HL-60 (cell line): ENCODE results near the gene PSTPIP1.
A peak's percentile ranks its signal among the peaks of the same experiment; 100 is the strongest.
"Not testable (repeated sequence)": the region's sequence is repeated elsewhere in the genome, so short reads cannot be mapped to it uniquely, and the experiment has no call there.

Source experiments
- DNase-seq, 2 experiments: peaks; one replicate each; pipeline ENCODE4 v3.0.0-alpha.2; 2010 to 2020; ENCODE audit warnings: low read depth in 1 of 2, low spot score in 1 of 2
- H3K27ac ChIP-seq: fragments of 250-450 bp; sonication (Bioruptor Pico); replicated peaks from 2 replicates; pipeline ENCODE4 v1.5.1; 2020; ENCODE audit warnings: mild to moderate bottlenecking, moderate library complexity
- H3K27me3 ChIP-seq: fragments of 250-450 bp; sonication (Bioruptor Pico); 2 replicates; pipeline ENCODE4 v1.5.1; 2021; ENCODE audit warnings: mild to moderate bottlenecking, moderate library complexity; ENCODE audit not compliant: insufficient read depth, poor library complexity, severe bottlenecking
- H3K4me3 ChIP-seq: replicated peaks from 2 replicates; pipeline ENCODE4 v1.5.1; 2011; ENCODE audit warnings: mild to moderate bottlenecking, control low read depth, low read length; ENCODE audit not compliant: insufficient read depth
- GABPA ChIP-seq: IDR thresholded peaks from 2 replicates; pipeline ENCODE4 v1.6.1; 2012; ENCODE audit warnings: low read depth
- POLR2AphosphoS5 ChIP-seq: IDR thresholded peaks from 2 replicates; pipeline ENCODE4 v1.6.1; 2012; ENCODE audit warnings: low read depth
- SPI1 ChIP-seq: IDR thresholded peaks from 2 replicates; pipeline ENCODE4 v1.6.1; 2012; ENCODE audit warnings: low read depth, mild to moderate bottlenecking, borderline replicate concordance
- TF ChIP-seq, protein P1 (sequence below): IDR thresholded peaks from 2 replicates; pipeline ENCODE4 v1.6.1; 2012; ENCODE audit warnings: low read depth; ENCODE audit not compliant: insufficient replicate concordance
- TF ChIP-seq, protein P2 (sequence below): IDR thresholded peaks from one replicate; pipeline ENCODE4 v1.5.1; 2011; ENCODE audit warnings: low read length, control low read depth, inconsistent platforms; ENCODE audit not compliant: insufficient read depth

PSTPIP1 gene

DNA sequence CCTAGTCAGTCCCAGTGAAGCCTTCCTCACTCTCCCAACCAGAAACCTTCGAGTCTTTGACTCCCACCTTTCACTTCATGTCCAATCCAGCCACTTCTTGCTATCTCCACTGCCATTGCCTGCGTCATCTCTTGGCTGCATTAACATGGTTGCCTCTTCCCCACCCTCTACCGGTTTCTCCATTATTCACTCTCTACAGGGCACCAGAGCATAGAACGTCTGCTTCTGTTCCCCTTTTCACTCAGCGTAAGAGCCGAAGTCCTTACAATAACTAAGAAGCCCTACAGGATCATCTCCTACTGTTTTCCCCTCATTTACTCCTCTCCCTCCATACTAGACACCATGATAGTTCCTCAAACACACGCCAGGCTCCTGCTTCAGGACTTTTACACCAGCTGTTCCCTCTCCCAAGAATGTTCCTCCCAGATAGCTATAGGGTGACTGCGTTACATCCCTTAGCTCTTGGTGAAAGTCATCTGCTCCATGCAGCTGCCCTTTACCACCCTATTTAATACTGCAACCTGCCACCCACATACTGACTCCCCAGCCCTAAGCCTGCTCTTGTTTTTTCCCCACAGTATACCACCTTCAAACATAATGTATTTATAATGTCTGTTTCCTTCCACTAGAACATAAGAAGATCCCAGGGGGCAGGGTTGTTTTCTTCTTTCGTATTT, 32.5 kb upstream of the PSTPIP1 start:
- Histone ChIP-seq H3K4me3 (no peak overlapping the region), H3K27ac (no peak overlapping the region), H3K27me3 (no peaks in the 10 kb centered on the region)
- DNase-seq, result peak in 1 of 2 experiments; percentile 17
- TF ChIP-seq GABPA, result no peak
- TF ChIP-seq POLR2AphosphoS5, result no peak
- TF ChIP-seq, protein P1, sequence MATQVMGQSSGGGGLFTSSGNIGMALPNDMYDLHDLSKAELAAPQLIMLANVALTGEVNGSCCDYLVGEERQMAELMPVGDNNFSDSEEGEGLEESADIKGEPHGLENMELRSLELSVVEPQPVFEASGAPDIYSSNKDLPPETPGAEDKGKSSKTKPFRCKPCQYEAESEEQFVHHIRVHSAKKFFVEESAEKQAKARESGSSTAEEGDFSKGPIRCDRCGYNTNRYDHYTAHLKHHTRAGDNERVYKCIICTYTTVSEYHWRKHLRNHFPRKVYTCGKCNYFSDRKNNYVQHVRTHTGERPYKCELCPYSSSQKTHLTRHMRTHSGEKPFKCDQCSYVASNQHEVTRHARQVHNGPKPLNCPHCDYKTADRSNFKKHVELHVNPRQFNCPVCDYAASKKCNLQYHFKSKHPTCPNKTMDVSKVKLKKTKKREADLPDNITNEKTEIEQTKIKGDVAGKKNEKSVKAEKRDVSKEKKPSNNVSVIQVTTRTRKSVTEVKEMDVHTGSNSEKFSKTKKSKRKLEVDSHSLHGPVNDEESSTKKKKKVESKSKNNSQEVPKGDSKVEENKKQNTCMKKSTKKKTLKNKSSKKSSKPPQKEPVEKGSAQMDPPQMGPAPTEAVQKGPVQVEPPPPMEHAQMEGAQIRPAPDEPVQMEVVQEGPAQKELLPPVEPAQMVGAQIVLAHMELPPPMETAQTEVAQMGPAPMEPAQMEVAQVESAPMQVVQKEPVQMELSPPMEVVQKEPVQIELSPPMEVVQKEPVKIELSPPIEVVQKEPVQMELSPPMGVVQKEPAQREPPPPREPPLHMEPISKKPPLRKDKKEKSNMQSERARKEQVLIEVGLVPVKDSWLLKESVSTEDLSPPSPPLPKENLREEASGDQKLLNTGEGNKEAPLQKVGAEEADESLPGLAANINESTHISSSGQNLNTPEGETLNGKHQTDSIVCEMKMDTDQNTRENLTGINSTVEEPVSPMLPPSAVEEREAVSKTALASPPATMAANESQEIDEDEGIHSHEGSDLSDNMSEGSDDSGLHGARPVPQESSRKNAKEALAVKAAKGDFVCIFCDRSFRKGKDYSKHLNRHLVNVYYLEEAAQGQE, result no peak
- TF ChIP-seq, protein P2, sequence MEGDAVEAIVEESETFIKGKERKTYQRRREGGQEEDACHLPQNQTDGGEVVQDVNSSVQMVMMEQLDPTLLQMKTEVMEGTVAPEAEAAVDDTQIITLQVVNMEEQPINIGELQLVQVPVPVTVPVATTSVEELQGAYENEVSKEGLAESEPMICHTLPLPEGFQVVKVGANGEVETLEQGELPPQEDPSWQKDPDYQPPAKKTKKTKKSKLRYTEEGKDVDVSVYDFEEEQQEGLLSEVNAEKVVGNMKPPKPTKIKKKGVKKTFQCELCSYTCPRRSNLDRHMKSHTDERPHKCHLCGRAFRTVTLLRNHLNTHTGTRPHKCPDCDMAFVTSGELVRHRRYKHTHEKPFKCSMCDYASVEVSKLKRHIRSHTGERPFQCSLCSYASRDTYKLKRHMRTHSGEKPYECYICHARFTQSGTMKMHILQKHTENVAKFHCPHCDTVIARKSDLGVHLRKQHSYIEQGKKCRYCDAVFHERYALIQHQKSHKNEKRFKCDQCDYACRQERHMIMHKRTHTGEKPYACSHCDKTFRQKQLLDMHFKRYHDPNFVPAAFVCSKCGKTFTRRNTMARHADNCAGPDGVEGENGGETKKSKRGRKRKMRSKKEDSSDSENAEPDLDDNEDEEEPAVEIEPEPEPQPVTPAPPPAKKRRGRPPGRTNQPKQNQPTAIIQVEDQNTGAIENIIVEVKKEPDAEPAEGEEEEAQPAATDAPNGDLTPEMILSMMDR, result no peak
- TF ChIP-seq SPI1, result peak; percentile 64; the same call in 1 of the 2 replicates

DNA sequence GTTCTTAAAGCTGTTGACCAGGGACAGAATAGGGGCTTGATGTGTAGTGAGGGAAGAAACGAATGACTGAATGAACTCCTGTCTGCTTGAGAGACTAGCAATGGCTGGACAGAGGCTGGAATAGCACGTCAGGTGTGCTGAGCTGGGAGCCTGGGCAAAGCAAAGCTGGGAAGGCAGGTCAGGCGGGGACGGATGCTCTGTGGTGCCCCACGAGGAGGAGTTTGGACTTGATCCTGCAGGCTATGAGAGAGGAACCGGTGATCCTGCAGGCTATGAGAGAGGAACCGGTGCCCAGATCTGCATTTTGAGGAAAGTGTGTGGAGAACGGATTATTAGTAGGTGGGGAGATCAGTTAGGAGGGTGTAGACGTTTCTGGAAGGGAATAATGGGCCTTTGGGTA, 31.3 kb upstream of the PSTPIP1 start:
- Histone ChIP-seq H3K4me3 (no peak overlapping the region), H3K27me3 (no peaks in the 10 kb centered on the region), H3K27ac (no peak overlapping the region)
- TF ChIP-seq, protein P1, result no peak
- TF ChIP-seq POLR2AphosphoS5, result no peak
- TF ChIP-seq SPI1, result no peak
- TF ChIP-seq GABPA, result no peak
- TF ChIP-seq, protein P2, result no peak
- DNase-seq, result no peak

- Histone ChIP-seq H3K27ac (no peak overlapping the region), H3K4me3 (no peak overlapping the region), H3K27me3 (no peaks in the 10 kb centered on the region)
- no peak for DNase-seq
- TF ChIP-seq, protein P2, result no peak
- TF ChIP-seq POLR2AphosphoS5 (no peak), SPI1 (no peak), GABPA (no peak)
- TF ChIP-seq, protein P1, result no peak
These were observed 30.8 kb upstream of the PSTPIP1 start for GRCh38 chr15:76964157-76964556.

GRCh38 chr15:76966051-76966450, 28.9 kb upstream of the PSTPIP1 start:
- not testable (repeated sequence) for H3K27me3 ChIP-seq, H3K4me3 ChIP-seq, H3K27ac ChIP-seq, DNase-seq
